GM20431 (cell line): Measurements from ENCODE around the gene OLFML2B.

ENCODE experiments used
- in situ Hi-C: fragments of 300-500 bp; cut with MseI, MboI; formaldehyde crosslinking; loops from one replicate; pipeline ENCODE4 v1.15.0; 2020; ENCODE audit warnings: low sequenced_read_pairs; ENCODE audit not compliant: unreplicated experiment

The OLFML2B gene

GRCh38 chr1:161985301-161985822, 38.3 kb downstream of the OLFML2B start:
- in situ Hi-C loops, result no loop called here

GRCh38 chr1:161983725-161984124, 39.9 kb downstream of the OLFML2B start:
- in situ Hi-C loops, result no loop called here

GRCh38 chr1:161982917-161983316, 40.8 kb downstream of the OLFML2B start:
- in situ Hi-C loops, result no loop called here

GRCh38 chr1:161982507-161982895, 41.2 kb downstream of the OLFML2B start:
- in situ Hi-C loops, result no loop called here

- in situ Hi-C loops, result no loop called here
These were observed 41.7 kb downstream of the OLFML2B start for GRCh38 chr1:161981735-161982506.

GRCh38 chr1:161981126-161981525, 42.5 kb downstream of the OLFML2B start:
- in situ Hi-C loops, result no loop called here

GRCh38 chr1:161978011-161978790, 45.5 kb downstream of the OLFML2B start:
- in situ Hi-C loops, result no loop called here

- in situ Hi-C loops, result no loop called here
These were observed 49.5 kb downstream of the OLFML2B start for GRCh38 chr1:161973924-161974845.

- in situ Hi-C loops, result no loop called here
These were observed 50.8 kb downstream of the OLFML2B start for GRCh38 chr1:161972828-161973227.

GRCh38 chr1:161970633-161971032, 53.0 kb downstream of the OLFML2B start:
- in situ Hi-C loops, result no loop called here

GRCh38 chr1:161970036-161970435, 53.6 kb downstream of the OLFML2B start:
- in situ Hi-C loops, result no loop called here

- in situ Hi-C loops, result no loop called here
These were observed 57.6 kb downstream of the OLFML2B start for GRCh38 chr1:161966067-161966466.

GRCh38 chr1:161962091-161962887, 61.4 kb downstream of the OLFML2B start:
- in situ Hi-C loops, result no loop called here

GRCh38 chr1:161958425-161958824, 65.2 kb downstream of the OLFML2B start:
- in situ Hi-C loops, result no loop called here

GRCh38 chr1:161956930-161957329, 66.7 kb downstream of the OLFML2B start:
- in situ Hi-C loops, result no loop called here

GRCh38 chr1:161956097-161956496, 67.6 kb downstream of the OLFML2B start:
- in situ Hi-C loops, result no loop called here

GRCh38 chr1:161955606-161956005, 68.1 kb downstream of the OLFML2B start:
- in situ Hi-C loops, result no loop called here

GRCh38 chr1:161954466-161954865, 69.2 kb downstream of the OLFML2B start:
- in situ Hi-C loops, result no loop called here

- in situ Hi-C loops, result no loop called here
These were observed 69.6 kb downstream of the OLFML2B start for GRCh38 chr1:161954050-161954449.
